ENCODE measurements around the gene NOL6. TPM values are rescaled to one million over a fixed set of nuclear protein-coding genes. Genes with fewer than 3 reads are reported as not detected.
"Not testable (repeated sequence)": the region's sequence is repeated elsewhere in the genome, so short reads cannot be mapped to it uniquely, and the experiment has no call there.

NOL6 gene
- total RNA-seq, 4 donors from 2014 or later: 40.4 to 50.4 (median 44.1) TPM

DNA sequence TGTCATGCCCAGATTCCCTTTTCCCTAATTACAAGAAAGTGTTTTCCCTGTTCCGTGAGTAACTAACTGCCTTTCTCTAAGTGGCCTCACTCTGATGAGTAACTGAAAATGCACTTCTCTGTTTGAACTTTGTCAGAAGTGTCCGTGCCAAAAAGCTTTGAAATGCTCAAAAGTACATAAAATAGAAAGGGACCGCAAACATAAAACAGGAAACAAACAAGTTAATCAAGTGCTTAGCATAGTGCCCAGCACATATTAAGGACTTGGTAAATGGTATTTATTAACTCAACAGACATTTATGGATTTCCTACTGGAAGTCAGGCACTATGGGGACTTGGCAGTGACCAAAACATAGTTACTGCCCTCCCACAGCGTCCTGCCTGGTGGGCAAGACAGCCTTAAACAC lies 48.6 kb downstream of the NOL6 start:
- Histone ChIP-seq H3K4me1 (peaks cover 18% of the 10 kb centered on the region), H3K9me3 (no peaks in the 10 kb centered on the region), H3K4me3 (no peak overlapping the region), H3K27ac (no peak overlapping the region), H3K36me3 (no peaks in the 10 kb centered on the region), H3K27me3 (no peaks in the 10 kb centered on the region)
- TF ChIP-seq EP300 (IDR thresholded peaks at IDR 0.05) (no peak), POLR2A (IDR thresholded peaks at IDR 0.05) (no peak), POLR2AphosphoS5 (IDR thresholded peaks at IDR 0.05) (no peak), CTCF (IDR thresholded peaks at IDR 0.05) (no peak)
- WGBS: 72% methylated on average over 4 of the region's 4 CpGs
- DNase-seq (ENCODE audit: low spot score in 2 of 2): no peak

- H3K36me3 ChIP-seq; H3K27me3 ChIP-seq; H3K27ac ChIP-seq; H3K9me3 ChIP-seq; DNase-seq (ENCODE audit: low spot score in 2 of 2); H3K4me3 ChIP-seq: not testable (repeated sequence)
- H3K4me1 ChIP-seq: peaks cover 17% of the 10 kb centered on the region
- WGBS: 88% methylated on average over 6 of the region's 6 CpGs
Observed at GRCh38 chr9:33424492-33424891, 49.2 kb downstream of the NOL6 start.

GRCh38 chr9:33424043-33424442 lies 49.7 kb downstream of the NOL6 start:
- DNase-seq (ENCODE audit: low spot score in 2 of 2); H3K27ac ChIP-seq; H3K27me3 ChIP-seq; H3K9me3 ChIP-seq; H3K4me3 ChIP-seq; H3K36me3 ChIP-seq: not testable (repeated sequence)
- WGBS: 93% methylated on average over 7 of the region's 7 CpGs
- H3K4me1 ChIP-seq: peaks cover 17% of the 10 kb centered on the region

- Histone ChIP-seq H3K27me3 (no peaks in the 10 kb centered on the region), H3K36me3 (no peaks in the 10 kb centered on the region), H3K27ac (peak overlapping the region; percentile 57), H3K9me3 (no peaks in the 10 kb centered on the region), H3K4me1 (peaks cover 46% of the 10 kb centered on the region), H3K4me3 (no peak overlapping the region)
- no peak for DNase-seq (ENCODE audit: low spot score in 2 of 2)
- WGBS: 58% methylated on average over 10 of the region's 10 CpGs
- TF ChIP-seq POLR2A (IDR thresholded peaks at IDR 0.05): no peak
- no peak for TF ChIP-seq EP300 (IDR thresholded peaks at IDR 0.05)
- no peak for TF ChIP-seq CTCF (IDR thresholded peaks at IDR 0.05)
- no peak for TF ChIP-seq POLR2AphosphoS5 (IDR thresholded peaks at IDR 0.05)
Observed at GRCh38 chr9:33419708-33420303, 53.9 kb downstream of the NOL6 start.

GRCh38 chr9:33418090-33418489 lies 55.6 kb downstream of the NOL6 start:
- Histone ChIP-seq H3K4me1 (peaks cover 53% of the 10 kb centered on the region), H3K9me3 (no peaks in the 10 kb centered on the region), H3K36me3 (no peaks in the 10 kb centered on the region), H3K27me3 (no peaks in the 10 kb centered on the region), H3K4me3 (no peak overlapping the region), H3K27ac (peak overlapping the region; percentile 86)
- DNase-seq (ENCODE audit: low spot score in 2 of 2): no peak
- 68% methylated on average over 7 of the region's 8 CpGs for WGBS
- no peak for TF ChIP-seq POLR2A (IDR thresholded peaks at IDR 0.05)
- peak in 1 of 3 donors; percentile 32 for TF ChIP-seq POLR2AphosphoS5 (IDR thresholded peaks at IDR 0.05)

GRCh38 chr9:33416996-33417395 lies 56.7 kb downstream of the NOL6 start:
- Histone ChIP-seq H3K4me3 (no peak overlapping the region), H3K4me1 (peaks cover 53% of the 10 kb centered on the region), H3K27ac (peak overlapping the region; percentile 86), H3K27me3 (no peaks in the 10 kb centered on the region), H3K9me3 (no peaks in the 10 kb centered on the region), H3K36me3 (no peaks in the 10 kb centered on the region)
- TF ChIP-seq CTCF (IDR thresholded peaks at IDR 0.05) (no peak), POLR2AphosphoS5 (IDR thresholded peaks at IDR 0.05) (peak in 1 of 3 donors; percentile 17)
- DNase-seq (ENCODE audit: low spot score in 2 of 2): no peak
- 38% methylated on average over 5 of the region's 5 CpGs for WGBS

GRCh38 chr9:33415501-33416038 lies 58.2 kb downstream of the NOL6 start:
- WGBS: 12% methylated on average over 9 of the region's 9 CpGs
- Histone ChIP-seq H3K9me3 (no peaks in the 10 kb centered on the region), H3K27me3 (no peaks in the 10 kb centered on the region), H3K4me1 (peaks cover 53% of the 10 kb centered on the region), H3K27ac (peak overlapping the region; percentile 86), H3K36me3 (no peaks in the 10 kb centered on the region), H3K4me3 (no peak overlapping the region)
- TF ChIP-seq CTCF (IDR thresholded peaks at IDR 0.05) (peak; percentile 63 to 73), POLR2A (IDR thresholded peaks at IDR 0.05) (no peak), POLR2AphosphoS5 (IDR thresholded peaks at IDR 0.05) (peak in 1 of 3 donors; percentile 6)
- peak; percentile 88 to 90 for DNase-seq (ENCODE audit: low spot score in 2 of 2)
